ENCODE results near the gene ZC3H13.

DNA sequence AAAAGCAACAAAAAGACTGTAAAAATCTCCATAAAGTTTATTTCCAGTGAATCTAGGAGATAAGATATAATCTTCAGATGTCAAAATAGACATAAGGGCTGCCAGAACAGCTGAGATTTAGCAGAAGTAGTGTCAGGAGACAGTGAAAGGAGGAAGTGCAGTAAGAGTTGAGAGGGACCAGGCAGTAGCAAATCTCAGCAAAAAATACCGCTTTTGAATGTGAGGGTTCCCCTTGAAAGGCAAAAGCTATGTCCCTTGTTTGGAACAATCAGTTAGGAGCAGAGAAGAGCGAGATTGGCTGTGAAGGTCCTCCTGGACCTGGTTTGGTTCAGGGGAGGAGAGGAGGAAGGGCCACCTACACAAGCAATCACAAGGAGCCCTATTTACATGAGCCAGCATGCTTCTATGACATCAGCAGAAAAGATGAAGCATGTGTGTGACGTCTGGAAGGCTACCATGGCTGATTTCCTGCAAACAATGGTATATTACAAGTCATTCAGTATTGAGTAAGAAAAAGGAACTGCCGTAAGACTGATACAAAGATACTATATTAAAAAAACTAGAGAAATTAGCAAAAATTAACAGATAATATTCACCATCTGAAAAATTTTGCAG is 102.1 kb downstream of the ZC3H13 start:
- no peak for TF ChIP-seq NFIC (IDR thresholded peaks at IDR 0.05)
- TF ChIP-seq EP300 (IDR thresholded peaks at IDR 0.05; ENCODE audit: borderline replicate concordance) = no peak
- no peak for TF ChIP-seq CREB1 (IDR thresholded peaks at IDR 0.05; ENCODE audit: low read depth)
- no peak for TF ChIP-seq CEBPB (IDR thresholded peaks at IDR 0.05)
- TF ChIP-seq YY1 (IDR thresholded peaks at IDR 0.05; ENCODE audit: low read depth) = no peak
- TF ChIP-seq, protein P1, sequence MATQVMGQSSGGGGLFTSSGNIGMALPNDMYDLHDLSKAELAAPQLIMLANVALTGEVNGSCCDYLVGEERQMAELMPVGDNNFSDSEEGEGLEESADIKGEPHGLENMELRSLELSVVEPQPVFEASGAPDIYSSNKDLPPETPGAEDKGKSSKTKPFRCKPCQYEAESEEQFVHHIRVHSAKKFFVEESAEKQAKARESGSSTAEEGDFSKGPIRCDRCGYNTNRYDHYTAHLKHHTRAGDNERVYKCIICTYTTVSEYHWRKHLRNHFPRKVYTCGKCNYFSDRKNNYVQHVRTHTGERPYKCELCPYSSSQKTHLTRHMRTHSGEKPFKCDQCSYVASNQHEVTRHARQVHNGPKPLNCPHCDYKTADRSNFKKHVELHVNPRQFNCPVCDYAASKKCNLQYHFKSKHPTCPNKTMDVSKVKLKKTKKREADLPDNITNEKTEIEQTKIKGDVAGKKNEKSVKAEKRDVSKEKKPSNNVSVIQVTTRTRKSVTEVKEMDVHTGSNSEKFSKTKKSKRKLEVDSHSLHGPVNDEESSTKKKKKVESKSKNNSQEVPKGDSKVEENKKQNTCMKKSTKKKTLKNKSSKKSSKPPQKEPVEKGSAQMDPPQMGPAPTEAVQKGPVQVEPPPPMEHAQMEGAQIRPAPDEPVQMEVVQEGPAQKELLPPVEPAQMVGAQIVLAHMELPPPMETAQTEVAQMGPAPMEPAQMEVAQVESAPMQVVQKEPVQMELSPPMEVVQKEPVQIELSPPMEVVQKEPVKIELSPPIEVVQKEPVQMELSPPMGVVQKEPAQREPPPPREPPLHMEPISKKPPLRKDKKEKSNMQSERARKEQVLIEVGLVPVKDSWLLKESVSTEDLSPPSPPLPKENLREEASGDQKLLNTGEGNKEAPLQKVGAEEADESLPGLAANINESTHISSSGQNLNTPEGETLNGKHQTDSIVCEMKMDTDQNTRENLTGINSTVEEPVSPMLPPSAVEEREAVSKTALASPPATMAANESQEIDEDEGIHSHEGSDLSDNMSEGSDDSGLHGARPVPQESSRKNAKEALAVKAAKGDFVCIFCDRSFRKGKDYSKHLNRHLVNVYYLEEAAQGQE (IDR thresholded peaks at IDR 0.05; ENCODE audit: low read depth) = no peak
- no peak for TF ChIP-seq MAX (IDR thresholded peaks at IDR 0.05)
- TF ChIP-seq USF1 (IDR thresholded peaks at IDR 0.05) = no peak
- no peak for TF ChIP-seq RAD21 (IDR thresholded peaks at IDR 0.05; ENCODE audit: low read depth)
- no peak for TF ChIP-seq ZBTB7A (IDR thresholded peaks at IDR 0.05; ENCODE audit: low read depth)

Data from Ishikawa (cell line).